GM19099 (cell line): Measurements from ENCODE around the gene GDF15.

Experiments
- POLR2A ChIP-seq: IDR thresholded peaks from 3 replicates; pipeline ENCODE4 v1.6.1; 2011; ENCODE audit warnings: low read depth; ENCODE audit not compliant: insufficient read length; ENCODE audit errors: extremely low read depth

GDF15 gene

DNA sequence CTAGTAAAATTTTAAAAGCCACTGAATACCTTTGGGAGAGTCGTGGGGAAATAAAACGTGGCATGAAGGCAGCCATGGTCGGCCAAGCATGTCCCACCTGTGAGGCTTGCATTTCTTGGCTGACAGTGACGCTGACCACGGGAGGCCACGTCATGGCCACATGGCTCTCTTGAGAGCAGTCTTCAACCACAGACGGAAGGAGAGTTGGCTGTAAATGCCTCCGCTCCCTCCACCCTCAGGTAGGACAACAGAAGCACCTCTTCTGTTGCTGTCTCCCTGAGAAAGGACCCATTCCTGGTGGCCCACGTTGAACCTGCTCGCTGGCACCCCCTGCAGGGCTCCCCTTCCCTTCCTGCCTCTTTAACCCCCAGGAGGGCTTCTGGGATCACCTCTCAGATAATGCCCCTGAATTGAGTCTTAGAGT lies 22.1 kb downstream of the GDF15 start:
- no peak for TF ChIP-seq POLR2A

DNA sequence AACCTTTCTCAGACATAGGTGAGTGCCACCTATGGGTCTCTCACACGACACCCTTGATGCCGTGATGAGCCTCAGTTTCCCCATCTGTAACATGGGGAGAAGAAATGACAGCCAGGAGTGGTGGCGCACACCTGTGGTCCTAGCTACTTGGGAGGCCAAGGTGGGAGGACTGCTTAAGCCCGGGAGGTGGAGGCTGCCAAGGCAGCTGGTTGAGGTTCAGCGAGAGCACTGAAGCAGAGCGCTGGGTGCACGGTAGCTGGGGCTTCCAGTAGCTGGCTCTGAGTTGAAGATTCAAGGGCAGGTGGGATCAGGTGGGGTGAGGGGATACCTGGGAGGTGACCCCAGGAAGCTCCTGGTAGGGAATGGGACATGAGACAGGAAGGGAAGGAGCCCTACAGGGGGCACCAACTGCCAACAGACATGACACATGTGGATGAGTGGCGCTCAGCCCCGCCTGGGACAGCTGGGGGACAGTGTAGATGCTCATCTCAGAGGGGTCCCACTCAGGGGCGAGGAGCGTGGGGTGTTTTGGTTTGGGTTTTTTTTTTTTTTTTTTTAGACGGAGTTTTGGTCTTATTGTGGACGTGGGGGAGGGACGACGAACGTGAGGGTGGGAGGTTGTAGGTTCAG lies 26.8 kb downstream of the GDF15 start:
- no peak for TF ChIP-seq POLR2A

DNA sequence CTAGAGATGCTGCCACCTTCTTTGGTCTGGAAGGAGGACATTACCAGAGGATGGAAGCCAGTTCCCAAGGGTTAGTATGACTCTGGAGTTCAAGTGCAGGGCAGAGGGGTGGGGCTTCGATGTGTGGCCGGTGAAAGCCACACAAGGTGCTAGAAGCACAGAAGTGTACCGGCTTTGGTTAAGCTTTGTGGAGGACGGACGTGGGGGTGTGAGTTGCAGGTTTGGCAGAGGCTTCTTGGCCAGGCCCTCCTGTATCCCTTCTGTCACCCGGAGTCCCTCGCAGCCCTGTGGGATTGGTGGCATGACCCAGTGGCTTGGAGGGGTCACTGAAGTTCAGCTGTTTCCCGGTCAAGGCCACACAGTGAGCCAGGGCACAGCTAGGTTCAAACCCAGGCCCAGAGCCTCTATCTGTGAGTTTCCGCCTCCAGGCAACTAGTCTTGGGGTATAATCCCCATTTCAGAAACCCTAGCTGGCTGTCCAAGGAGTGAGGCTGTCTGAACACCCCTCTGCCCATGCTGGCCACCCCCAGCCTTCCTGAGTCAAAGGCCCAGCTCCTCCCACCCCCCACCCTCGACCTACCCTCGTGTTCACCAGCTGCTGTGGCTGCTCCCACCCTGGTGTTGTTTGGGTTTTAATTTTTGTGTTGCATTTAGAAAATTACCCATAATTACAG lies 28.7 kb downstream of the GDF15 start:
- no peak for TF ChIP-seq POLR2A

DNA sequence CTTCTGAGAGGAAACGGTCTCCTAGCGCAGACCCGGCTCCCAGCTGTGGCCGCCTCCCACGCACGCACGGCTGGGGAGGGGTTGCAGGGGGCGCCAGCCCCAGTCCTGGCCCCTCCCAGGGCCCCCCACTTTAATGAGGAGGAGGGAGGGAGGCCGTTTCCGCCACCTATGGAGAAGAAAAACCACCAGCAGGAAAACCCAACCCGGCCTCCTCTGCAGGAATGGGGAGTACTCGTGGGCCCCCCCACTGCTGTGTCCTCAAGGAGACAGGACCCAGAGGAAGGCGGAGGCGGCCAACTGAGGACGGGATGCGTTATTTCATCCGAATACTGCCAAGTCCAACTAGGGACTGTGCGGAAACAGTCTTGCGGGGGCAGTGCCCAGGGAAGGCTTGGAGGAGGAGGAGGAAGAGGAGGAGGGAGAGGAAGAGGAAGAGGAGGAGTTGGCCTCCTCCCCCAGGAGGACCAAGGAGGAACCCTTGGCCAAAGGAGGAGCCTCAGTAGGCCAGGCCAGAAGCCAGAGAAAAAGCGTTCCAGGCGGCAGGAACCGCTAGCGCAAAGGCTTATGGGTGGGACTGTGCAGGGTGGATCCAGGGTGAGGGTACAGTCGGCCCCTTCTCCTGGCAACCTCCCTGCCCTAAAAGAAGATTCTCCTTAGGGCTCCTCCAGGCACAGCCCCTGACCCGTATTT lies 29.4 kb downstream of the GDF15 start:
- peak; percentile 31 for TF ChIP-seq POLR2A

DNA sequence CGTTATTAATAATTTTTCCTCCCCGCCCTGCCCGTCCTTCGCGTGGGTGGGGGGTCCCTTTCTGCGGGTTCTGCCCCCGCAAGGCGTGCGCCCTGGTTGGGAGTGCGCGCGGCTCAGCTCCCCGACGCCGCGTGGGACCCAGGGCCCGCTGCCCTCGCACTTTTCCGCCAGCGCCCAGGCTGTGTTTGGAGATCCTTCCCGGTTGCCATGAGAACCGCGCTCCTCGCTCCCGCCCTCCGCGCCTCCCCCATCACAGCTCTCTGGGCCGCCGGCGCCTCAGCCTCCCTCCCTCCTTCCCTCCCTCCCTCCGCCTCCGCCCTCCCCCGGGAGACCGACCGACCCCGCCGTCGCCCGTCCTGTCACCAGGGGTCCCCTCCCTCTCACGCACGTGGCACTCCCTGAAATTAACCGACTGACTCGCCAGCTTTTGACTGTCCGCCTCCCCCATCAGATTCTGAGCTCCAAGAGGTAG lies 30.9 kb downstream of the GDF15 start:
- peak; percentile 7 for TF ChIP-seq POLR2A

DNA sequence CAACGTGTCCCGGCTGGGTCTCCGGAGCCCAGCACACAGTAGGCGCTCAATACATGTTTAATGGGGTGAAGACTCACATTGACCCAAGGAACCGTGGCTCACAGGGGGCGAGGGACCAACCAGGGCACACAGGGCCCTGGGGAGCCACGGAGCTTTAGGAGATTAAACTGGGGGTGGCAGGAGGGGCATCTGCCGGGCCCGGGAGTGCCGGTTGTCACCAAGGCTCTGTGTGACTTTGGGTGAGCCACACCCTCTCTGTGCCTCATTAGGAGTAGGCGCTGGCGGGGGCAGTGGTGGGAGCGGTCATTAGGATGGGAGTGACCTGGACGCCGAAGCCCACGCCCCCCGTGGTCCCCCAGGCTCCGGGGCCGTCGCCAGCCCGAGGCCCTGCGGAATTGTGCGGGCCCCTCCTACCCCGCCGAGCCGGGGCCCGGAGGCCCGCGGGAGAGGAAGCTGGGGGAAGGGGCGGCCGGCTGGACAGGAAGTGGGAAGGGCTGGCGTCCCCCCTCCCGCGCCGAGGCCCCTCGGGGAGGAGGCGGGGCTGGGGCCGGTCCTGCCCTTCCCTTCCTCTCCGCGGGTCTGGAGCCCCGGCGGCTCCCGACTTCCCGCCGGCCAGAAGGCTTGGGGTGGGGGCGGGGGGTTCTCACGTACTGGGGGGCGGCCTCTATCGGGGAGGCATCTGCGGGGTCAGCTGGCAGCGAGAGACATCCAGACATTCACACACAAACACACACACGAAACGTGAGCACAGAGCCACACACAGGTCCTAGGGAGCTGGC lies 31.5 kb downstream of the GDF15 start:
- TF ChIP-seq POLR2A, result peak; percentile 46

DNA sequence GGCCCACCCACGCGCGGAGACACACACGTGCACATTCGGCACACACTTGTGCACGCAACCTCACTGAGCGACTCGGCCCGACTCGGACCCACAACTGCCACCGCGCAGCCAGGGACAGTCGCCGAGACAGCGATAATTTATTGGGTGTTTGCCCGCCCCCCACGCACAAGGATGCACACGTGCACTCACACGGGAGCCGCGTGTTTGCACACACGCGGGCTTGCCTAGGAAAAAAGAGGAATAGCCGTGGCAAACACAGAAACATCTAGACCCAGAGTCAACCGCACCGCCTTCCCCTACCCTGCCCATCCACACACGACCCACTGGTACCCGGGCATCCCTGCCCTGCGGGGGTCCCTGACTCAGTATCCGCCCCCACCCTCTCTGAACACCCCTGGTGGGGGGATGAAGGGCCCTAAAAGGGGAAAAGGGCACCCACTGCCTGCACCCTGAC lies 32.1 kb downstream of the GDF15 start:
- TF ChIP-seq POLR2A, result no peak

DNA sequence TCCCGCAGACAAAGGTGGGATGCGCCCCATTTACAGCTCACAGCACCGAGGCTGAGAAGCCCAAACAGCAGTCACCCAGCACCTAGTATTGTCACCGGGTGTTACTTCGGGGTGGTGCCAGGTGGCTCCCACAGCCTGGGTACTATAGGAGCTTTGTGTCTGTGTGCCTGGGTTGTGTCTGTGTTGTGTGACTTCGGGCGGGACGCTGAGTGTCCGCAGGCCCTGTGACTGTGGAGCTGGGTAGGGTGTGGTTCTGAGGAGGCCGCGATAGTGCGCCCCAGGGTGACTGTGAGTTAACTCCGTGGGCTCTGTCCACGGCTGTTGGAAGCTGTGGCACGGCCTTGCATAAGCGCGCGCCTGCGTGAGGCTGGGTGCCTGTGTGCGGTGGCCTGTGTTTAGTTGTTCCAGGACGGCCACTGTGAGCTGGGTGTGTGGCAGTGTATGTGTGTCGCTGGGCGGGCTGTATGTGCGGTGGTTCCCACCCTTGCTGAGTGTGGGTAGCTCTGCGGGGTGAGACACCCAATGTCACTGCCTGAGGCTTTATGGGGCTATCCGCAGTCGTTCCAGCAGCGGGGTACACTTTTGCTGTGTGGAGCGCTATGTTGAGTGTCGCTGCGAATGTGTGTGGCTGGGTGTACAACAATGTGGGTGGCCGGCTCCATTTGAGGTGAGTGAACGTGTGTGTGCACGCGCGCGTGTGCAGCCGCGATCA lies 32.7 kb downstream of the GDF15 start:
- TF ChIP-seq POLR2A, result no peak

DNA sequence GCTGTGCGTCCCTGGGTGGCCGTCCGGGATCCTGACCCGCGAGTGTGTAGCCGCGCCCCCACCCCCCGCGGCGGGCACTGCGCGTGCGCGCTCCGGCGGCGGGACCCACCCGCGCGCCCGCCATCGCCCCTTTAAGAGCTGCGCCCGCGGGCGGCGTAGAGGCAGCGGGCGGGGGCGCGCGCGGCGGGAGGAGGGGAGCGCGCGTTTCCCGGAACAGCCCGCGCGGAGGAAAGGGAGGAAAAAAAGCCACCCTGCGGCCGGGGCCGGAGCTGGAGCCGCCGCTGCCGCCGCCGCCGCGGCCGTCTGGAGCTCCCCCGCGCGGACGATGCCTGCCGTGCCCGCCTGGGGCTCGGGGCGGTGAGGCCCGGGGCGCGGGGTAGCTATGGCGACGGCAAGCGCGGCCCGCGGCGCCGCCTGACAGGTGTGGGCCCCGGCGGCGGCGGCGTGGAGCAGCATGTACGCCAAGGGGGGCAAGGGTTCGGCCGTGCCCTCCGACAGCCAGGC lies 33.3 kb downstream of the GDF15 start, which contains the start of gene SSBP4:
Gene SSBP4 (plus strand): TSS at position 204 of the 504 bp plus-strand sequence. CDS start 251 bp downstream, at position 455.
- TF ChIP-seq POLR2A, result peak; percentile 27

DNA sequence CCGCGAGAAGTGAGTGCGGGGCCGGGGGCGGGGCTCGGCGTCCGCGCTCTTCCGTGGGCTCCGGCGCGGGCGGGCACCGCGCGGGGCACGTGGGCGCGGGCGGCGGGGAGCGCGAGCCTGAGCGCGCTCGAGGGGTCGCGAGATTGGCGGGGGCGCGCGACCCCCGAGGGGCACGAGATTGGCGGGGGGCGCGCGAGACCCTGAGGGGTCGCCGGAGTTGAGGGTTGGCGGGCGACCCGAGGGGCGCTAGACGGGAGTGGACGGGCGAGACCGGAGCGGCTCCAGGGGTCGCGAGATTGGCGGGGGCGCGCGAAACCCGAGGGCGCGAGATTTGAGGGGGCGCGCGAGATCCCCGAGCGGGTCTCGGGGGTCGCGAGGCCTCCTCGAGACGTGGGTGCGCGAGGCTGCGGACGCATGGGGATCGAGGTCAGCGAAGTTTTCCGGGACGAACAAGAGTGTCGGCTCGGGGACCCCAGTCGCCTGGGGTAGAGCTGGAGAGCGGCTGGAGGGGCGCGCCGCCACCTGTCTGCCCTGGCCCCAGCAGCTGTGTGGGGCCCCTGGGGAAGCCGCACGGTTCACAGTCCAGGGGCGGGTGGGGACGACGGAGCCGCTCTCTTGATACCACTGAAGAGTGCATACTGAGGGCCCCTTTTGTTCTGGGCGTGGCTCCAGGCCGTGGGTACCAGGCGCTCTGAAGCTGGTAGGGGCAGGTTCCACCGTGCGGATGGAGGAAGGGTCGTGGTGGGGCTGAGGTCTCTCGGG lies 33.9 kb downstream of the GDF15 start:
- no peak for TF ChIP-seq POLR2A

DNA sequence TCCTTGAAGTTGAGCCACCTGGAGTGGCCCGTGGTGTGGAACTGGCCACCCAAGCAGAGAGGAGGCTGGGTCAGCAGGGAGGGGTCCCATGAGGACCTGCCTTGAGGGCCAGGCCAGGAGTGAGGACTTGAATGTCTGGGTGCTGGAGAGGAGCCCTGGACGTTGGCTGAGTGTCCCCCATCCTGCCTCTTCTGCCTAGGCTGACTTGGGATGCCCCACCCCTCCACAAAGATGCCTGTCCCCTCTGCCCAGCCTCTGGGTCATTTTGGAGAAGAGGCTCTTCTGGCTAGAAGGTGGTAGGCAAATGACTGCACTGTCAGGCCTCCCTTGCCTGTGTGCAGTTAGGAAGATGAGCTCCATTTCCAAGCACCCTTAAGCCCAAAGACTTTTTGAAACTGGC lies 35.0 kb downstream of the GDF15 start:
- TF ChIP-seq POLR2A, result no peak

DNA sequence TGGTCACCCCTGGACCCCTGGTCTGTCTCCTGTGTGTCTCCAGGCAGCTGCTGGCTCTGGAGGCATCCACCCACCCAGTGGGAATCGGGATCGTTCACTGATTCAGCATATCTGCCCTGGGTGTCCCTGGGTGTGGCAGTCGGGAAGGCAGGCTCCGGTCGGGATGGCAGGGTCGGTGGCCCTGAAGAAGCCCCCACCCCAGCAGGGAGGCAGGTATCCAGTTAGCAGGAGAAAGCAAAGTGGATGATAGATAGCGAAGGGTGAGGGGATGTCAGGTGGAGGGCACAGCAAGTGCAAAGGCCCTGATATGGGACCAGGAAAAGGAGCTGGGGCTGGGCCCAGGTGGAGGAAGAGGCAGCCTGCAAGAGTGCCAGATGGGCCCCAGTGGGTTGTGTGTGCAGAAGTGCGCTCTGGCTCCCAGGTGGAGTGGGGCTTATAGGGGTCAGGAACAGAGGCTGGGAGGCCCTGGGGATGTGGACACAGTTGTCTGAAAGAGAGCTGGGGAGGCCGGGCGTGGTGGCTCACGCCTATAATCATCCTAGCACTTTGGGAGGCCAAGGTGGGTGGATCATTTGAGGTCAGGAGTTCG lies 35.5 kb downstream of the GDF15 start:
- TF ChIP-seq POLR2A, result no peak
